Activated CD4-positive, alpha-beta memory T cell treated with anti-CD3 and anti-CD28 coated beads, Interleukin-2, amount 10 ng/mL, durations not matched to agents 7 days and 5 days (primary cell): ENCODE measurements around the gene MAD1L1. TPM values are rescaled to one million over a fixed set of nuclear protein-coding genes. Genes with fewer than 3 reads are reported as not detected.

ENCODE experiments used
- CTCF ChIA-PET: fragments of 350-600 bp; sonication (Branson Sonifier 250); formaldehyde crosslinking; loops from one replicate; lab custom pipeline; 2021; ENCODE audit warnings: antibody characterized with exemption, inconsistent platforms; lab: Charles Lee
- POLR2A ChIA-PET: fragments of 350-600 bp; sonication (Branson Sonifier 250); formaldehyde crosslinking; loops from one replicate; lab custom pipeline; 2021; ENCODE audit warnings: antibody characterized with exemption; lab: Charles Lee
- DNase-seq: peaks from one replicate; pipeline ENCODE4 v3.0.0-alpha.2; 2020
- H3K27ac Mint-ChIP-seq: one replicate; pipeline ENCODE4 v1.8.0; 2021; ENCODE audit warnings: mild to moderate bottlenecking, mixed read lengths
- H3K27me3 Mint-ChIP-seq: one replicate; pipeline ENCODE4 v1.8.0; 2021; ENCODE audit warnings: mixed read lengths
- H3K36me3 Mint-ChIP-seq: one replicate; pipeline ENCODE4 v1.8.0; 2021; ENCODE audit warnings: low read depth, mixed read lengths
- H3K4me1 Mint-ChIP-seq: one replicate; pipeline ENCODE4 v1.8.0; 2021; ENCODE audit warnings: mixed read lengths
- H3K4me3 Mint-ChIP-seq: one replicate; pipeline ENCODE4 v1.8.0; 2021; ENCODE audit warnings: mild to moderate bottlenecking, mixed read lengths
- H3K9me3 Mint-ChIP-seq: one replicate; pipeline ENCODE4 v1.8.0; 2021; ENCODE audit warnings: mixed read lengths
- total RNA-seq, 2 experiments: library from RNA; stranded (reverse); gene quantifications; one replicate each; pipeline ENCODE4 v1.2.3, GENCODE V29; 2021

The MAD1L1 gene
- total RNA-seq, 2 experiments from 2014 or later, result 120 to 136 TPM

- POLR2A ChIA-PET, result no interaction called here
Measured at GRCh38 chr7:1952169-1952760, 280.5 kb downstream of the MAD1L1 start.

GRCh38 chr7:1951600-1951999 is 281.1 kb downstream of the MAD1L1 start:
- Mint-ChIP-seq H3K27me3 (no peaks in the 10 kb centered on the region), H3K27ac (peak overlapping the region; percentile 58), H3K36me3 (peaks cover 4% of the 10 kb centered on the region), H3K9me3 (no peaks in the 10 kb centered on the region), H3K4me1 (peaks cover 17% of the 10 kb centered on the region), H3K4me3 (no peak overlapping the region)
- no peak for DNase-seq
- POLR2A ChIA-PET, result interaction anchor here (2.1 kb wide), 1 partner anchor 12 kb away, joined by 19 read pairs; no protein-coding TSS in a partner anchor
- CTCF ChIA-PET, result no interaction called here

More at GRCh38 chr7:1952169-1952760, 280.5 kb downstream of the MAD1L1 start:
- H3K4me3 Mint-ChIP-seq, result no peak overlapping the region
- peaks cover 17% of the 10 kb centered on the region for H3K4me1 Mint-ChIP-seq
- no peaks in the 10 kb centered on the region for H3K9me3 Mint-ChIP-seq
- no peaks in the 10 kb centered on the region for H3K27me3 Mint-ChIP-seq
- DNase-seq, result no peak
- CTCF ChIA-PET, result no interaction called here
- H3K27ac Mint-ChIP-seq, result no peak overlapping the region
- peaks cover 11% of the 10 kb centered on the region for H3K36me3 Mint-ChIP-seq

GRCh38 chr7:1951159-1951536 is 281.6 kb downstream of the MAD1L1 start:
- peak; percentile 66 for DNase-seq
- Mint-ChIP-seq H3K4me1 (peaks cover 17% of the 10 kb centered on the region), H3K4me3 (no peak overlapping the region), H3K9me3 (no peaks in the 10 kb centered on the region), H3K36me3 (no peaks in the 10 kb centered on the region), H3K27ac (peak overlapping the region; percentile 58), H3K27me3 (no peaks in the 10 kb centered on the region)
- POLR2A ChIA-PET, result interaction anchor here (2.1 kb wide), 1 partner anchor 11 kb away, joined by 19 read pairs; no protein-coding TSS in a partner anchor
- CTCF ChIA-PET, result interaction anchor here (0.6 kb wide), 1 partner anchor 297 kb away, joined by 4 read pairs; no protein-coding TSS in a partner anchor

DNA sequence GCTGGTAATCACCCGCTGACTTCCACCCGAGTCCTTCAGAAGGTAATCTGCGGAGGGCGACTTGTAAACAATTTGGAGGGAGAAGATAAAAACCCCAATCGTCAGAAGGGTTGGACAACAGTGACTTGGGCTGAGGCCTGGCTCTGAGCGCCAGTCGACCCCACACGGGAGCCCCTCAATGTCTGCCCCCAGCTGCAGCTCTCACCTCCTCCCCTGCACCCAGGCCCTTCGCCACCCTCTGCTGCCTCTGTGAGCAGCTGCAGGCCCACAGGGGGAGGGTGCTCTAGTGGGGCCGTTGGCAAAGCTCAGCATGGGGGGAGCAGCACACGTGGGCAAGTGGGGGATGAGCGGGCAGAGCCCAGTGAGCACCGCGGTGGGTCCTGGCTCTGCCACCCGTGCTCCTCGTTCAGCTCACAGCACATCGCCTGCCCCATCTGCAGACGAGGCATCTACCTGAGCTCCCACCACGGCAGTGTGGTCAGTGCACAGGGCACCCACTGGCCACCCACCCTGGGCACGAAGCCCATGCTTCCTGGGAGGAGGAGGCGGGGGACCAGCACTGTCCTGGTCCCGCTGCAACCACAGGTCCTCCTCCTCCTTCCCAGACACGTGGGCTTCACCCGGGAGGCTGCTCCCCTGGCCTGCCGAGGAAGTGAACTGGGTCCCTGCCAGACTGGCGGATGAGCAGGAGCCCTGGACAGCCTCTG is 282.1 kb downstream of the MAD1L1 start:
- Mint-ChIP-seq H3K27ac (no peak overlapping the region), H3K4me1 (peaks cover 17% of the 10 kb centered on the region), H3K9me3 (no peaks in the 10 kb centered on the region), H3K27me3 (no peaks in the 10 kb centered on the region), H3K36me3 (no peaks in the 10 kb centered on the region), H3K4me3 (no peak overlapping the region)
- POLR2A ChIA-PET, result interaction anchor here (2.1 kb wide), 1 partner anchor 11 kb away, joined by 19 read pairs; no protein-coding TSS in a partner anchor
- no peak for DNase-seq
- CTCF ChIA-PET, result interaction anchor here (0.6 kb wide), 1 partner anchor 298 kb away, joined by 4 read pairs; no protein-coding TSS in a partner anchor

- Mint-ChIP-seq H3K4me3 (no peak overlapping the region), H3K27ac (no peak overlapping the region), H3K9me3 (no peaks in the 10 kb centered on the region), H3K27me3 (no peaks in the 10 kb centered on the region), H3K36me3 (no peaks in the 10 kb centered on the region), H3K4me1 (peaks cover 20% of the 10 kb centered on the region)
- POLR2A ChIA-PET, result interaction anchor here (2.1 kb wide), 1 partner anchor 10 kb away, joined by 19 read pairs; no protein-coding TSS in a partner anchor
- CTCF ChIA-PET, result no interaction called here
- DNase-seq, result no peak
Measured at GRCh38 chr7:1950066-1950451, 282.7 kb downstream of the MAD1L1 start.

GRCh38 chr7:1949681-1950055 is 283.1 kb downstream of the MAD1L1 start:
- no peak for DNase-seq
- ChIA-PET CTCF (no interaction called here), POLR2A (interaction anchor here (2.1 kb wide), 1 partner anchor 10 kb away, joined by 19 read pairs; no protein-coding TSS in a partner anchor)
- Mint-ChIP-seq H3K36me3 (no peaks in the 10 kb centered on the region), H3K27me3 (no peaks in the 10 kb centered on the region), H3K9me3 (no peaks in the 10 kb centered on the region), H3K27ac (no peak overlapping the region), H3K4me1 (peaks cover 20% of the 10 kb centered on the region), H3K4me3 (no peak overlapping the region)

DNA sequence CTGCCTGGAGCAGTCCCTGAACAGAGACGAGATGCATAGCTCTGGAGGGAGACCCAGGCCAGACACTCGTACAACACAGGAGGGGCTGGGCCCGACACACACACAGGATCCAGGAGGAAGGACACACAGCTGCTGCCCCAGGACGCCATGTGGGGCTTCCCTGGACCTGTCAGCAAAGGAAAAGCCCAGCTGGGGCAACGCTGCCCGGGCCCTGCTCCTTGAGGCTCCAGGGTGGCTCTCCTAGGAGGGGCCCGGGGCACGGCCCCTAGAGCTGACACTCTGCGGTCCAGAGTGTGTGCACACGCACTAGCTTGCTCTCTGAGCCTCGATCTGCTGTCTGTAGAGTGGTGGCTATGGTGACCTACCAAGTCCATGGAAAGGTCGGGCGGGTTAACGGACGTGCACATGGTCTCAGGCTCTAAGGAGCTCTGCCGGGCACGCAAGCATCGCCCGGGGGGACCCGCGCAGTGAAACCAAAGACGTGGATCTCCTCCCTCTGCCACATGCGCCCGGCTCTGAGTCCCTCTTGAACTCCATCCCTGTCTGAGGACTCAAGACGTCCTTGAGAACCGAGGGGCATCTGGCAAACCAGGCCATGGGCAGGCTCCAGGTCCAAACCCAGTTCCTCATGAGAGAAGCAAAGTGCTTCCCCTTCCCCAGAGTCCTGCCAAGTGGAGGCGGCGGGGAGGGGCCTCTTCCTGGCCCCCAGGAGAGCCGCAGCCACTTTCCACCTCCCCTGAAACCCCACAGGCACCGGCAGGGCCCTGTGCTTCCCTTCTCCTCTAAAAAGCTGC is 283.7 kb downstream of the MAD1L1 start:
- no peak for DNase-seq
- peaks cover 1% of the 10 kb centered on the region for H3K36me3 Mint-ChIP-seq
- POLR2A ChIA-PET, result no interaction called here
- H3K9me3 Mint-ChIP-seq, result no peaks in the 10 kb centered on the region
- no peaks in the 10 kb centered on the region for H3K27me3 Mint-ChIP-seq
- H3K4me1 Mint-ChIP-seq, result peaks cover 24% of the 10 kb centered on the region
- H3K4me3 Mint-ChIP-seq, result no peak overlapping the region
- H3K27ac Mint-ChIP-seq, result no peak overlapping the region
- CTCF ChIA-PET, result no interaction called here

DNA sequence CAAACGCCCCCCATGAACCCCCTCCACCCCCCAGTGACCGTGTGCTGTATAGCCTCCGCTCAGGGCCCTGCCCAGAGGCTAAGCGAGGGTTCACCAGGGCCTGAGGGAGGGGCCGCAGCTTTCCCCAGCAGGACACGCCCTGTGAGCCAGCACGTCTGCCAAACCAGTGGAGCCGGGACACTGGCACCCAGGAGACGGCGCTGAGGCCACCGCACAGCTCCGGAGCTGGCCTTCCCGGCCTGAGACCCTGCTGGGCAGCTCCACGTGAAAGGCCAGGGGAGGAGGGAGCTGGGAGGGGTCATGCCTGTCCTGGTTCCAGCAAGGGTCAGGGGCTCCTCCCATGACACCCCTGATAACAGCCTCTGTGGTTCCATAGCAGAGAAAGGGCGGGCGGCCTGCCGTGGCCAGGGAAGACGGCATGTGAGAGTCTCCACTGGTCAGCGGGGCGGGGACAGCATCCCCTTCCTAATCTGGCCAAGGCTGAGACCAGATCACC is 284.4 kb downstream of the MAD1L1 start:
- Mint-ChIP-seq H3K36me3 (peaks cover 4% of the 10 kb centered on the region), H3K27me3 (no peaks in the 10 kb centered on the region), H3K9me3 (no peaks in the 10 kb centered on the region), H3K4me1 (peaks cover 32% of the 10 kb centered on the region), H3K27ac (no peak overlapping the region), H3K4me3 (no peak overlapping the region)
- DNase-seq, result no peak
- ChIA-PET CTCF (no interaction called here), POLR2A (interaction anchor here (1.0 kb wide), 1 partner anchor 38 kb away, joined by 3 read pairs; no protein-coding TSS in a partner anchor)

DNA sequence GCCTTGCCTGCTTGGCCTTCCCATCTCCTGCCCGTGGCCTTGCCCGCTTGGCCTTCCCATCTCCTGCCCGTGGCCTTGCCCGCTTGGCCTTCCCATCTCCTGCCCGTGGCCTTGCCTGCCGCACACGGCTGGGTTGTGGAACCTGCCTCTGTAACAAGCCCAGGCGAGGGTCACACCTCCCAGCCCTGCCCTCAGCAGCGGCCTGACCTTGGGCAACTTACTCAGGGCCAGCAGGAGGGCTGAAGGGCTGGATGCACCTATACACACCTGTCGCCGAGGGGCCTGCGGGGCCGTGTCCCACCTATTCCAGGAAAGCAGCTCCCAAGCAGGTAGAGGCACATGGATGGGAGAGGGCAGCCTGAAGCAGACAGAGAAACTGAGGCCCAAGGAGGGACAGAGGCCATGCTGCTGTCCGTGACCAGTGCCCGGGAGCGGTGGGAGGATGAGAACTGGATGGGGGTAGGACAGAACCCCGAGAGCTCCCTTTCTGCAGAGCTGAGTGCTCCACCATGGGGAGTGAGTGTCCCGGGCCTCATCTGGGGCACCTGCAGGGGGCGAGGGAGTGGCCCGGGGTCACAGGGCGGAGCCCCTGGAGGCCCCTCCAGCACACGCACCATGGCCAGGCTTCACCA is 285.0 kb downstream of the MAD1L1 start:
- ChIA-PET CTCF (no interaction called here), POLR2A (interaction anchor here (1.0 kb wide), 1 partner anchor 39 kb away, joined by 3 read pairs; no protein-coding TSS in a partner anchor)
- H3K27ac Mint-ChIP-seq, result no peak overlapping the region
- DNase-seq, result no peak
- H3K9me3 Mint-ChIP-seq, result no peaks in the 10 kb centered on the region
- H3K36me3 Mint-ChIP-seq, result peaks cover 4% of the 10 kb centered on the region
- H3K27me3 Mint-ChIP-seq, result no peaks in the 10 kb centered on the region
- no peak overlapping the region for H3K4me3 Mint-ChIP-seq
- peaks cover 38% of the 10 kb centered on the region for H3K4me1 Mint-ChIP-seq

GRCh38 chr7:1946773-1947450 is 285.8 kb downstream of the MAD1L1 start:
- Mint-ChIP-seq H3K27me3 (no peaks in the 10 kb centered on the region), H3K4me1 (peaks cover 45% of the 10 kb centered on the region), H3K27ac (no peak overlapping the region), H3K36me3 (peaks cover 4% of the 10 kb centered on the region), H3K4me3 (no peak overlapping the region), H3K9me3 (no peaks in the 10 kb centered on the region)
- POLR2A ChIA-PET, result no interaction called here
- DNase-seq, result no peak
- CTCF ChIA-PET, result no interaction called here

- POLR2A ChIA-PET, result no interaction called here
- Mint-ChIP-seq H3K27me3 (no peaks in the 10 kb centered on the region), H3K27ac (no peak overlapping the region), H3K9me3 (no peaks in the 10 kb centered on the region), H3K4me3 (no peak overlapping the region), H3K4me1 (peaks cover 44% of the 10 kb centered on the region), H3K36me3 (peaks cover 4% of the 10 kb centered on the region)
- CTCF ChIA-PET, result no interaction called here
- DNase-seq, result no peak
Measured at GRCh38 chr7:1946025-1946772, 286.5 kb downstream of the MAD1L1 start.
